ENCODE data around the gene CDKL1.

GRCh38 chr14:50389668-50390441 is 6.8 kb downstream of the CDKL1 start:
- no peak for TF ChIP-seq CTCF (conservative IDR thresholded peaks at IDR 0.05 in 1 of 2, IDR thresholded peaks at IDR 0.05 in 1 of 2; ENCODE audit: extremely low read depth in 1 of 2, insufficient read depth in 1 of 2, low read depth in 1 of 2, low read length in 2 of 2)
- TF ChIP-seq EZH2 (IDR thresholded peaks at IDR 0.05; ENCODE audit: borderline replicate concordance, low read length): no peak

Measured in mammary epithelial cell (primary cell).